Hippocampal formation (tissue), 2 donors: Measurements from ENCODE around the gene VRK3.
A peak's percentile ranks its signal among the peaks of the same experiment; 100 is the strongest.
"Not testable (repeated sequence)": the region's sequence is repeated elsewhere in the genome, so short reads cannot be mapped to it uniquely, and the experiment has no call there.

Experiments
- DNase-seq, 2 donors: peaks; one replicate each; lab custom pipeline; 2025; lab: John Stamatoyannopoulos, UW

VRK3 gene

GRCh38 chr19:49988007-49988406 lies 37.2 kb downstream of the VRK3 start:
- no peak for DNase-seq

GRCh38 chr19:49987159-49987698 lies 37.9 kb downstream of the VRK3 start:
- peak; percentile 39 to 66 for DNase-seq

DNA sequence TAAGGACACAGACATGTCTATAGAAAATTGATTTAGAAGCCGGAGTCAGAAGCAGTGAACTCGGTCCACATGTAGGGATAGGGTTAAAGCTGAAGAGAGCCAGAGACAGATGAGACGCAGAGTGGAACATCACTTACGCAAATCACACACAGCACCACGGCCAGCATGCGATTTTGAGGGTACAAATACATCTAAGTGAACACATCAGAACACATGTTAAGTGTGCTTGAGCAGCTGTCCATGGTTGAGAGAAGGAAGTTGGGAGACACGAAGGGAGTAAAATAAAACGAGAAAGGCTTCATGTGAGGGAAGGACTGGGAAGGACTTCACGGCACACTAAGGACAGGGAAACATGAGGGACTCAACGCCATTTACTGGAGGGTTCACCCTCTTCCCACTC lies 38.8 kb downstream of the VRK3 start:
- DNase-seq = no peak

- no peak for DNase-seq
Observed at GRCh38 chr19:49985871-49986270, 39.3 kb downstream of the VRK3 start.

DNA sequence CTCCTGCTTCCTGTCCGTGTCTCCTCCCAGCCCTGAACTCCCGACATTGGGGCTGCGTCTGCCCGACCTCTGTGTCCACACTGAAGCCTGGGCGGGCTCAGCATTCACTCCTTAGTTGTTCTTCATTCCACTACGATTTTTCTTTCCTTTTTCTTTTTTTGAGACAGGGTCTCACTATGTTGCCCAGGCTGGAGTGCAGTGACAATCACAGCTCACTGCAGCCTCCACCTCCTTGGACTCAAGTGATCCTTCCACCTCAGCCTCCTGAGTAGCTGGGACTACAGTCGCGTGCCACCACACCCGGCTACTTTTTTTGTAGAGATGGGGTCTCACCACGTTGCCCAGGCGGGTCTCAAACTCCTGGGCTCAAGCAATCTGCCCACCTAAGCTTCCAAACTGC lies 40.7 kb downstream of the VRK3 start:
- DNase-seq = no peak

GRCh38 chr19:49983645-49984229 lies 41.4 kb downstream of the VRK3 start:
- peak in 1 of 2 donors; percentile 31 for DNase-seq

- no peak for DNase-seq
Observed at GRCh38 chr19:49981603-49982593, 43.3 kb downstream of the VRK3 start.

- DNase-seq = no peak
Observed at GRCh38 chr19:49978324-49978723, 46.8 kb downstream of the VRK3 start.

- no peak for DNase-seq
Observed at GRCh38 chr19:49977881-49978280, 47.3 kb downstream of the VRK3 start.

GRCh38 chr19:49977076-49977475 lies 48.1 kb downstream of the VRK3 start:
- no peak for DNase-seq

- DNase-seq = no peak
Observed at GRCh38 chr19:49976496-49976895, 48.7 kb downstream of the VRK3 start.

DNA sequence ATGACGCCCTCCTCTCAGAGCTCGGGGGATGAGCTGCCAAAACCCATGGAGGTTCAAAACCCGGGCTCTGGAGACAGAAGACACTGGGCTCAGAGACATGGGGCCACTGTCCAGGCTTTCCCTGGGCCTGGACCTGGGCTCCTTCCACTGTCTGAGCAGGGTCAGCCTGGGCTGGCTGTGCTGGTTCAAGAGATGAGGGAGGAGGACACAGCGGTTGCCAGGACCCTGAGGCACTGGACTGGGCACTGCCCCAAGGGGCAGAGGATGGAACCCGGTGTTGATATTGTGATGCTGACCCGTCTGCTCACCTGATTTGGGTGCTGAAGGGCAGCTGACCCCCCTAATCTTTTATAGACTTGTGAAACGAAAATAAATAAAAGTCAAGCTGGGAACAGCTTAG lies 50.1 kb downstream of the VRK3 start:
- DNase-seq = no peak

DNA sequence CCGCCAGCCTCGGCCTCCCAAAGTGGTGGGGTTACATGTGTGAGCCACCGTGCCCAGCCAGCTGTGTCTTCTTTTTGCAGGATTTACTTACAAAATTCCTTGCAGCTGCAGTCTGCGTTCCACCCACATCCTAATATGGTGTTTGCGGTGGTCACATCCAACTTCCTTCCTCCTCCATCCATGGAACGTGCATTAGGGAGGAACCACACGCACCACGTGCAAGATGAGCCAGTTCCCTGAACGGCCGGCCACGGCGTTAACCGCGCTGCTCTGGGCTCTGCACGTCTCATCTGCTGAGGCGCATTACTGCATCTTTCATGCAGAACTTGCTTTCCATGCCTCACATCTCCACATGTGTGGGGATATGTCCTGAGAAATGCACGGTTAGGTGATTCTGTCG lies 51.2 kb downstream of the VRK3 start:
- no peak for DNase-seq

DNA sequence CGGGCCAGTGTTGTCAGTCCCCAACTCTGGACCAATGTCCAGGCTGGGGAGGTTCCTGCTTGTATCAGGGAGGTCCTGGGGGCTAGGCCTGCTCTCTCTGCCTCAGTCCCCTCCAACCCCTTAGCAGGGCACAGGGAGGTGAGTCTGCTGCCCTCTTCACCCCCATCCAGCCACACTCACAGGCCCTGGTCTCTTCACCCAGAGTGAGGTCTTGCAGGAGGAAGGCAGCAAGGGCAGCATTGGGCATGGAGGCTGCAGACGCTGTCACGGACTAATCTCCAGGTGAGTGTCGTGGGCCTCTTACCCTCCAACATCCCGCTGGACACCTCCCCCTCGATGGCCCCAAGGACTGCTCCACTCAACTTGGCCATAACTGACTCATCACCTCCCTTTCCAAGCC lies 52.3 kb downstream of the VRK3 start:
- DNase-seq = no peak

DNA sequence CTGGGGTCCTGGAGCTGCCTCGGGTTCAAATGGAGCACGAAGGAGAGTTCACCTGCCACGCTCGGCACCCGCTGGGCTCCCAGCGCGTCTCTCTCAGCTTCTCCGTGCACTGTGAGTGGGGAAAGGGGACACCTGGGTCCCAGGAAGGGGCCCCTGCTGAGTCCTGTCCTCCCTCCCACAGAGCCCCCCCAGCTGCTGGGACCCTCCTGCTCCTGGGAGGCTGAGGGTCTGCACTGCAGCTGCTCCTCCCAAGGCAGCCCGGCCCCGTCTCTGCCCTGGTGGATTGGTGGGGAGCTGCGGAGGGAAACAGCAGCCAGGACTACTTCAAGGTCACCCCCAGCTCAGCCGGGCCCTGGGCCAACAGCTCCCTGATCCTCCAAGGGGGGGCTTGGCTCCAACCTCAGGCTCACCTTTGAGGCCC lies 53.2 kb downstream of the VRK3 start:
- DNase-seq = no peak

DNA sequence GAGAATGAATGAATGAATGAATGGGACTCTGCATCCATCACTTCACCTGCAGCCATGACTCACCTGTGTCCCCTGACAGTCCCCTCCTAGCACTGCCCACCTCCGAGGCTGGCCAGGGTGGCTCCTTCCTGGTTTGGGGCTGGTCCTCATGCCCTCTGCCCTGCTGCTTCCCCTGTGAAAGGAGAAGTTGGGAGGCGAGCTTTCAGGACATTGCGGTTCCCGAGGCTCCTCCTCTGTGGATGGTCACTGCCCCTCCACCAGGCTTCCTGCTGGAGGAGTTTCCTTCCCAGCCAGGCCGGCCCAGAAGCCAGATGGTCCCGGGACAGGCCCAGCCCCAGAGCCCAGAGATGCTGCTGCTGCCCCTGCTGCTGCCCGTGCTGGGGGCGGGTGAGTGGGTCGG lies 55.8 kb downstream of the VRK3 start:
- DNase-seq = peak in 1 of 2 donors; percentile 28

- DNase-seq = no peak
Observed at GRCh38 chr19:49968279-49968922, 56.8 kb downstream of the VRK3 start.

DNA sequence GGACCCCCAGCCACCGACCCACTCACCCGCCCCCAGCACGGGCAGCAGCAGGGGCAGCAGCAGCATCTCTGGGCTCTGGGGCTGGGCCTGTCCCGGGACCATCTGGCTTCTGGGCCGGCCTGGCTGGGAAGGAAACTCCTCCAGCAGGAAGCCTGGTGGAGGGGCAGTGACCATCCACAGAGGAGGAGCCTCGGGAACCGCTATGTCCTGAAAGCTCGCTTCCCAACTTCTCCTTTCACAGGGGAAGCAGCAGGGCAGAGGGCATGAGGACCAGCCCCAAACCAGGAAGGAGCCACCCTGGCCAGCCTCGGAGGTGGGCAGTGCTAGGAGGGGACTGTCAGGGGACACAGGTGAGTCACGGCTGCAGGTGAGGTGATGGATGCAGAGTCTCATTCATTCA lies 64.2 kb downstream of the VRK3 start, which contains the start of gene SIGLEC11:
TSS of gene SIGLEC11 (minus strand) at position 193 of the 400 bp plus-strand sequence. CDS start at position 102, 91 bp downstream.
- not testable (repeated sequence) for DNase-seq

GRCh38 chr19:49959892-49960291 lies 65.3 kb downstream of the VRK3 start:
- DNase-seq = not testable (repeated sequence)

- DNase-seq = not testable (repeated sequence)
Observed at GRCh38 chr19:49958596-49958995, 66.6 kb downstream of the VRK3 start.

- not testable (repeated sequence) for DNase-seq
Observed at GRCh38 chr19:49958144-49958543, 67.0 kb downstream of the VRK3 start.

- no peak for DNase-seq
Observed at GRCh38 chr19:49957262-49957915, 67.8 kb downstream of the VRK3 start.
